HG03571 (cell line): ENCODE results near the gene ZP1.
"Not testable (repeated sequence)": the region's sequence is repeated elsewhere in the genome, so short reads cannot be mapped to it uniquely, and the experiment has no call there.

Source experiments
- ATAC-seq: cut with Tn5 transposase; IDR thresholded peaks from one replicate; pipeline ENCODE4 v1.9.1; 2021; ENCODE audit not compliant: unreplicated experiment

Gene ZP1, protein sequence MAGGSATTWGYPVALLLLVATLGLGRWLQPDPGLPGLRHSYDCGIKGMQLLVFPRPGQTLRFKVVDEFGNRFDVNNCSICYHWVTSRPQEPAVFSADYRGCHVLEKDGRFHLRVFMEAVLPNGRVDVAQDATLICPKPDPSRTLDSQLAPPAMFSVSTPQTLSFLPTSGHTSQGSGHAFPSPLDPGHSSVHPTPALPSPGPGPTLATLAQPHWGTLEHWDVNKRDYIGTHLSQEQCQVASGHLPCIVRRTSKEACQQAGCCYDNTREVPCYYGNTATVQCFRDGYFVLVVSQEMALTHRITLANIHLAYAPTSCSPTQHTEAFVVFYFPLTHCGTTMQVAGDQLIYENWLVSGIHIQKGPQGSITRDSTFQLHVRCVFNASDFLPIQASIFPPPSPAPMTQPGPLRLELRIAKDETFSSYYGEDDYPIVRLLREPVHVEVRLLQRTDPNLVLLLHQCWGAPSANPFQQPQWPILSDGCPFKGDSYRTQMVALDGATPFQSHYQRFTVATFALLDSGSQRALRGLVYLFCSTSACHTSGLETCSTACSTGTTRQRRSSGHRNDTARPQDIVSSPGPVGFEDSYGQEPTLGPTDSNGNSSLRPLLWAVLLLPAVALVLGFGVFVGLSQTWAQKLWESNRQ

DNA sequence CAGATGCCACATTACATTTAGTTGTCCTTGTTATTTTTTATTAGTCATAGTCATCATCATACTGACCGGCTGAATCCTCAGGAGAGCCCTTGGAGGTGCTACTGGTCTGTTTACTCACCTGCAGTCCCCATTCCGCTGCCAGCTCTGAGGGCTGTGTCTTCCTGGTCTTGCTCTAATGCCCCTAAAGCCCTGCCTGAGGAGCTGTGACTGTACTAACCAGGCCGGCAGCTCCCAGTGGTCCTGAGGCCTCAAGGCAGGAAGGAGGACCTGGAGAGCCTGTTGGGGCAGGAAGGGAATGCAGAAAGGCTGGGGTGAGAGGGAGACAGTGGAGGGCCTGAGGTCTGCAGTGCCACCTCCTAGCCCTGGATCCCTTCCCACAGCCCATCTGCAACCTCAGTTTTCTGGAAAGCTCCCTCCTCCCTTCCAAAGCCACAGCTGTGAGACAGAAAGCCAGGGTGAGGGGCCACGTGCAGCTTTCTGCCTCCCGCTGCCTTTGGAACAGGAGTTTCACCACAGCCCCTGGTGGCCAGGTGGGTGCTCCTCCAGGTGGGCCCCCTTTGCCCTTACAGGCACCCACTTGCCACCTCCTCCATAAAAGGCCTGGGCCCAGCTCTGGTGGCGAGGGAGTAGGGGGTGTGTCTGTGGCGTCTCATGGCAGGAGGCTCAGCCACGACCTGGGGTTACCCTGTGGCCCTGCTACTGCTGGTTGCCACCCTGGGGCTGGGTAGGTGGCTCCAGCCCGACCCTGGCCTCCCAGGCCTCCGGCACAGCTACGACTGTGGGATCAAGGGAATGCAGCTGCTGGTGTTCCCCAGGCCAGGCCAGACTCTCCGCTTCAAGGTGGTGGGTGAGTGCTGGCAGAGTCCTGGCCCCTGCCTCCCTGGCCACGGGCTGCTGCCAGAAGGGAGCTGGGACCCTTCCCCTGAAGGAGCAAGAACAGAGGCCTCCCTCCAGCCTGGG lies at the start of gene ZP1:
TSS of gene ZP1 (plus strand) at position 632 of the 960 bp plus-strand sequence. CDS start at position 652, 20 bp downstream.
- ATAC-seq, result no peak

DNA sequence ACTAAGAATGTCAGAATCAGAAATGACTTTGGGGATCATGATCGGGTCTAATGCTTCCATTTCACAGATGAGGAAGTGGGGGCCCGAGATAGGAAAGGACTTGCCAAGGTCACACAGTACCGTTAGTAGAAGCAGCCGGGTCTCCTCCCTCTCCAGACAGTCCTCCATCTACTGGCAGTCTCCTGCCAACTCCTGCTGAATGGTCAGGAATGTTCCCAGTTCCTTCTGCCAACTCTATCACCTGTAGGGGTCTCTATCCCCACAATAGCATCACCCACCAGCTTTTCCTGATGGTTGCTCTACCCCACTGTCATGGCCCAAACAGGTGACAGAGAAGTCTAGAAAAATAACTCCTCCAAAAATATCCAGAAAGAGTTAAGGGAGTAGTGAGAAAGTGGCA lies 49.3 kb upstream of the ZP1 start:
- ATAC-seq, result no peak

DNA sequence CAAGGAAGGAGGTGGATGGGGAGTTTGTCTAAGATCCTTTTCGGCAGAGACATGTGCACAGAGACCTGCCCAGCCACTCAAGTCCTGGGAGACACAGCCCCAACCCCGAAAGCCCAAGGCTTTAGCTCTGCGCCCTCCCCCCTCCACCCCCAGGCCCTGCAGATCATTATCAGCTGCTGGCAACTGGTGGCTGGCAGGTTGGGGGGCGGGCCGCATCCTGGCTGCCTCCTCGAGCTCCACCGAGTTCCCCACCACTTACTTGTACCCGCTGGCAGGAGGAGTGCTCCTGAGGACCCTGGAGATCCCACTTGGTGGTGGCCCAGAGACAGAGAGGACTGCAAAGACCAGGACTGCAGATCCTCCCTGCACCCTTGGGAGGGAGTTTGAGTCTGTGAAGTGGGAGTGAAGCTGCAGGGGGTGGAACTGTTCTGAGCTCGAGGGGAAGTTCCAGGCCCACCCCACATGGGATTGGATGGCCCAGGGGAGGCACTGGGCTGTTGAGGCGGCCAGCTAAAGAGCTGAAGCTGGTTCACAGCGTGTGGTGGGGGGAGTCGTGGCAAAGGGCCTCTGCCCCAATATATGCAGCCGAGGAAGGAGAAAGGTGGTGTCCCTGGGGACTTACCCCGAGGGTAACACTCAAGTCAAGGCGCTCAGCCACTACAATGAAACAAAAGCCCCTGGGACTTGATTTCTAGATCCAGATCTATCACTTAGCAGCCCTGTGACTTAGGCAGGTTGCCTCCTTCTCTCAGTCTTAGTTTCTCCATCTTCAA lies 45.3 kb upstream of the ZP1 start:
- ATAC-seq, result no peak

DNA sequence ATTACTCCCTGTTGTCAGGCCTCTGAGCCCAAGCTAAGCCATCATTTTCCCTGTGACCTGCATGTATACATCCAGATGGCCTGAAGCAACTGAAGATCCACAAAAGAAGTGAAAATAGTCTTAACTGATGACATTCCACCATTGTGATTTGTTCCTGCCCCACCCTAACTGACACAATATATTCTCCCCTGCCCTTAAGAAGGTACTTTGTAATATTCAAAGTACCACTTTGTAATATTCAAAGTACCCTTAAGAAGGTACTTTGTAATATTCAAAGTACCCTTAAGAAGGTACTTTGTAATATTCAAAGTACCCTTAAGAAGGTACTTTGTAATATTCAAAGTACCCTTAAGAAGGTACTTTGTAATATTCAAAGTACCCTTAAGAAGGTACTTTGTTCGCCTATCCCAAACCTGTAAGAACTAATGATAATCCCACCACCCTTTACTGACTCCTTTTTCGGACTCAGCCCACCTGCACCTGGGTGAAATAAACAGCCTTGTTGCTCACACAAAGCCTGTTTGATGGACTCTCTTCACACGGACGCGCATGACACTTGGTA lies 43.5 kb upstream of the ZP1 start:
- ATAC-seq, result not testable (repeated sequence)

DNA sequence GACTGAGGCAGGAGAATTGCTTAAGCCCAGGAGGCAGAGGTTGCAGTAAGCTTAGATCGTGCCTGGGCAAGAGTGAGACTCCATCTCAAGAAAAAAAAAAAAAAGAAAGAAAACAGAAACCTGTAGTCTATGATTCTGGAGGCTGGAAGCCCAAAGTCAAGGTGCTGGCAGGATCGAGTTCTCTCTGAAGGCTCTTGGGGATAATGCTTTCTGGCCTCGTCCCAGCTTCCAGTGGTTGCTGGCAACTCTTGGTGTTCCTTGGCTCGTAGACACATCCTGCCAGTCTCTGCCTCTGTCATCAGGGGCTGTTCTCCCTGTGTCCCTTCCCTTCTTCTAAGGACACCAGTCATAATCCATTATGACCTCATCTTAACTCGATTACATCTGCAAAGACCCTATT lies 42.2 kb upstream of the ZP1 start:
- no peak for ATAC-seq

DNA sequence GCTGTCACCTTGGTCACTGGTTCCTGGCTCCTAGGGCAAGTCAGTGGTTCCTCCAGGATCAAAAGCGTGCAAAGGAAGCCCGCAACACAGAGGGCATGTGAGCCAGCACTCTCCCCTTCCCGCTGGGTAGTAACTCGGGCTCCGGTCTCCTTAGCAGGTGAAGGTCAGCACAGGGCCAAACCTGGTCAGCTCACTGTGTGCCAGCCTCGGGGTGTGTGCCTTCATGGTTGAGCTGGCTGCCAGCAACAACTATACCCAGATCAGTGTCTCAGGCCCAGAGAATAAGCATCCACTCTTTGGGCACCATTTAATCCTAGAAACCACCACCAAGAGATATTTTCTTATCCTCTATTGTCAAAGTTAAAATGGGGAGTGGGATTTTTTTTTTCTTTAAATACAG lies 41.6 kb upstream of the ZP1 start:
- ATAC-seq, result no peak

DNA sequence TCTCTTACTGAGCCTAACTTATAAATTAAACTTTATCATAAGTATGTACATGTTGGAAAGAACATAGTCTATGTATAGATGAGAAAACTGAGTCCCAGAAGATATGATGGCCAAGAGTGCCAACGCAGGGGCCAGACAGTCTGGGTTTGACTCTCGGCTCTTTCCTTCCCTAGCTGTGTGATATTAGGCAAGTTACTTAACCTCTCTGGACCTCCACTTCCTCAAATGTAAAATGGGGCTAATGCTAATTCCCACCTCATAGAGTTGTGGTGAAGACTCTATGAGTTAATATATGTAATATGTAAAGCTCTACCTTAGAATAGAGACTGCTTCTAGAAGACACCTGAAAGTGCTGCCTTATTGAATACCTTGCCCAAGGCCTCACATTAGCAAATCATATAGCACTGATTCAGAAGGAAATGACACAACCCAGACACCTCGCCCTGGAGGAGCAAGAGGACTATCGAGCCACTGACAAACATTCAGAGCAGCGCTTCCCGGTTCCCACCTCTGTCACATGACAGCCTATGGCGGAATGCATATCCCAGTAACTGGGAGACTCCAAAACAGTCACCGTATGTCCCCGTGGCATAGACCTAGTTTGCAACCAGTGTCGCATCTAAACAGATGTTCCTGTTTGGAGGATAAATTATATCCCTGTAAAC lies 36.7 kb upstream of the ZP1 start:
- ATAC-seq, result no peak

DNA sequence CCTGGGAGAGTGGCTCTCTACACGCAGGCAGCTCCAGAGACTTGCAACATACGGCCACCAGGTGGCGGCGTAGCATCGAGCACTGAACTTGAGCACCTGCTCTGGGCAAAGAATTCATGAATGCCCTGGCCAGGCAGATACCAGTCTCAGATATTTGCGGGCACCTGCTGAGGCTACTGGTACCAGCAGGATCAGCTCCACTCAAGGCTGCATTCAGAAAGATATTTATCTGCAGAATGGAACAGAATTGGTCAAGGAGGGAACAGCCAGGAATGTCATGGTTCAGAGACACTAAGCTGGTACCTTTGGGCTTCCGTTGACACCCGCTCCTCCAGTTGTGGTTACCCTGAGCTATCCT lies 36.2 kb upstream of the ZP1 start:
- ATAC-seq, result peak; percentile 78

DNA sequence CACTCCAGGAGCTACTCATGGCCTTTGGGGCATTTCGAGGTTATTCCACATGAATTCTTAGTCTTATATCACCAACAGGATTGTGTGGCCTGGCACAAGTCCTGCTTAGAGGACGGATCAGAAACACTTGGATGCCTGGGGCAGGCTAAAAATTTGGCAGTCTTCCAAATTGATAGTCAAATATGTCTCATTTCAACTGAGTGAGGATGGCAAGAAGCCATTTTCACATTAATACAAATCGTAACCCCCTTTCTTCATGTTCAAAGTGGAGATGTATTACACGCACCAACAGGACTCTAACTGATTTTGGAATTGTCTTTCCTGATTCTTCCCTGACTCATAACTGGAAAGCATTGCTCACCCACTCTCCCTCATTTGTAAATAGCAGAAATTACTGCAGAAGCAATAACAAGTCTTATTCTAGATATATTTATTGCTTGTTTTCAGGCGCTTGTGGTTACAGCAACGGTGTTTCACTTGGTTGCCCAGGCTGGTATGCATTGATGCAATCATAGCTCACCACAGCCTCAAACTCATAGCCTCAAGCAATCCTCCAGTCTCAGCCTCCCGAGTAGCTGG lies 35.8 kb upstream of the ZP1 start:
- no peak for ATAC-seq

DNA sequence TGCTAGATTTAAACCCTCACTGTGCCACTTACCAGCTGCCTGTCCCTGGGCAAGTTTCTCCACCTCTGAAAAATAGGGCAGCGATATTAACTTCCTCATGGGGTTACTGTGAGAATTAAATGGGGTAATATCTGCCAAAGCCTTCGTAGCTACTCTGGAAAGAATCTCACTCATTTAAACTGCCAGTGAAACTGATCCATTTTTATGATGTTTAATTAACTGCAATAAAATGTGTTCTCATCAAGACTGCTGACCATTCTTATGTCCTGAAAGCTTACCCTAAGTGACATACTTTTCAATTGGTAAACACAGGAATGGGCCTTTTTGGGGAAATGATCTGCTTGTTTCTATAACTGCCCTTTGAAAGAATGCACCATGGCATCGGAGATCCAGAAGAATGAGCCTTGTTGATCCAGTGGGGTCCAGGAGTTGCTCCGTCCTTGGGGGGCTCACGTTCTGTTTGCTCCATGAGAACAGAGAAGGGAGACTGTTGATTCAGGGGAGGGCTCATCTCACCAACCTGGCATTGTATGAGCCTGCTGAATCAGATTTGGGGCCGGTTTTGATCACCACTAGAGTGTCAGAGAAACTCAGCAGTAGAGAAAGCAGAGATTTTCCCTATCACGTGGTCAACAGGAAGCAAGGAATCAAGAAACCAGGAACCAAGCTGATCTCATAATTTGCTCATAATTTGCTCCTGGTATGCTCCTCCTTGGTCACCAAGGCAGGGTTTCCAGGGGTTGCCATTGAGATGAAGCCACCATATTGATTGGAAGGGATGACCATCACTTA lies 32.4 kb upstream of the ZP1 start:
- no peak for ATAC-seq

DNA sequence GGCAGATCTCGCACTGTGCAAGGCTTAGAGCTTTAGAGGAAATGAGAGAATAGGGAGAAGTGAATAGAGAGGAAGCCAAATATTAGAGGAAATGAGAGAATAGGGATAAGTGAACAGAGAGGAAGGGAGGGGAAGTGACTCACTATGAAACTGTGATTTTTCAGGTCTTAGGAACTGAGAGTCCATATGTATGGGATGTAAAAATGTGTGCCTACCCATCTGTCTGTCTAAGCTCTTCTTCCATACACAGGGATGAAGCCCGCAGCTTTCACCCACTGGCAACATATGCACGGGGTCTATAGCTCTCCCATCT lies 31.9 kb upstream of the ZP1 start:
- no peak for ATAC-seq

DNA sequence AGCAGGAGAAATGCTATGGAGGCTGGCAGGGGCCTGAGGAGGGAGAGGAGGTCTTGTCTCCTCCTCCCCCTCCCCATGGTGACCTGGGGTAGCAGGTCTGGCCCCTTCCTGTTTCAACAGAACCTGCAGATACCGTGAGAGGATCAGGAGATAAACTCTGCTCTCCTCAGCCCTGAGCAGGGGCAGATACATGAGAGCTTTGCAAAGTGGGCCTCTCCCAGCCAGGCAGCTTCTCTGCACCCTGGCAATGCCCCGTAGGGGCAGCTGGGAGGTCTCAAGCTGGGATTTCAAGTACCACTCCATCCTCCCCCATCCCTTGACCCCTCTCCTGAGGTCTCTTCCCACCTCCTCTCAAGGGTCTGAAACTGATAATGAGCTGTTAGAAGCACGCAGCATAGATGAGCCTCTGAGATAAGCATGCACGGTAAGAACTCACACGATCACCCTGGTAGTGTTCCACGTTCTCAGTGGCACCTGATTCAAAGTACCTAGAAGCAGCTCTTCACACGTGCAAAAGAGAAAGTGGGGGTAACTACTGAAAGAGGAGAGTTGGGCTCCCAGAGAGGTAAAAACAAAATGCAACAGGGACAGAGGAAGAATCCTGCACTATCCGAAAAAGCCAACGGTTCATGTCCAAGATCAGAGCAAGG lies 30.4 kb upstream of the ZP1 start:
- ATAC-seq, result no peak

DNA sequence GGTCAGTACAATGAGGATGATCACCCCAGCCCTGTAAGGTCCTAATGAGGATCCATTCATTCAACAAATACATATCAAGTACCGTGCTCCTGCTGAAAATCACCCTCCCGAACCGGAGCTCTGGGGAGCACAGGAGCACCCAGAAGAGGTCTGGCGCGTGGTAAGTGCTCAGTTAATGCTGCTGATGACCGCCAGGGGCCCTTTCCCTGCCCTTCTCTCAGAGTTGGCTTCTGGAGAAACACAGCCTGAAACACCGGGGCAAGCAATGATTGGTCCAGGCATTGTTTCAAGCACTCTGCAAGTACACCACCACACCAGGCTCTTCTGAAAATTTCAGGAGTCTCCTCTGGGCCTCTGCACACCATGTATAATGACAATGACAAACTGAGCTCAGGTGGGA lies 29.2 kb upstream of the ZP1 start:
- no peak for ATAC-seq

DNA sequence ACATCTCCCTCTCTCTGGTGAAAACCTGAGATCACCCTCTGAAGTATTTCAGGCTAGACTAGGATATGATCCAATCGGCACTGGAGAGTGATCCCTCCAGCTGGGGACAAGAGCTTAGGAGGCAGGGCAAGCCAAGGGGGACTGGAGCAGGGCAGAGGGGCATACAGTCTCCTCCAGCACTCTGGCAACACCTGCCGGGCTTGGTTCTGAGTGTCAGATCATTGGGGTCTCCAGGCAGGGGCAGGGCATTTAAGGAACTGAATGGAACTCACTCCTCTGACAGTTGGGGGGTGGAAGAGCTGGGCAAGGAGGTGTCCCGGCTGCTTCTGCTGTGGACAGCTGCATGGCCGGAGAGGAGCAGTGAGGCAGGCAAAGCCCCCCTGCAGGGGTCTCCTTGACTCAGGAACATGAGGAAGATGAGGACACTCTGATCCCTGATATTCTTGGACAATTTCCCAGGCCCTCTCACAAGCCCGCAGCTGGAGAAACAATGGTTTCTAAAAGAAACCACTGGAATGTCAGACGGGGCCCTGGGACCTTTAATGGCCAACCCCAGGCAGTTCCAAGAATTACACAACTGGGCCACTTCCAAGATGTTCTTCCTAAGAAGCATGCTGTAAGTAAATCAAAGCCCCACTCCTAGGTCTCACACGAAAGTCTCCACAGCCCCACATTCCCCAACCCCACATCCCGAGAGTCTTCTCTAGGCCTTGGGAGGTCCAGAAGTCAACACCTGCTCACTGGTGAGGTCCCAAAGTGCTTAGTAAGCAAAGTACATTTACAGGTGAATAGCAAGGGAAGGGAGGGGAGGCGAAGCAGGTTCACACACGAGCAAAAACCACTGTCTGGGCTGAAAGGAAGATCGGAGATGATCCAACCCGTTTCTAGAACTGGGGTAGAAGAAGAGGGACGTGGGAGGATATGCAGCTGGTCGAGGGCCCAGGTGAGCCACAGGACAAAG lies 26.6 kb upstream of the ZP1 start:
- no peak for ATAC-seq

DNA sequence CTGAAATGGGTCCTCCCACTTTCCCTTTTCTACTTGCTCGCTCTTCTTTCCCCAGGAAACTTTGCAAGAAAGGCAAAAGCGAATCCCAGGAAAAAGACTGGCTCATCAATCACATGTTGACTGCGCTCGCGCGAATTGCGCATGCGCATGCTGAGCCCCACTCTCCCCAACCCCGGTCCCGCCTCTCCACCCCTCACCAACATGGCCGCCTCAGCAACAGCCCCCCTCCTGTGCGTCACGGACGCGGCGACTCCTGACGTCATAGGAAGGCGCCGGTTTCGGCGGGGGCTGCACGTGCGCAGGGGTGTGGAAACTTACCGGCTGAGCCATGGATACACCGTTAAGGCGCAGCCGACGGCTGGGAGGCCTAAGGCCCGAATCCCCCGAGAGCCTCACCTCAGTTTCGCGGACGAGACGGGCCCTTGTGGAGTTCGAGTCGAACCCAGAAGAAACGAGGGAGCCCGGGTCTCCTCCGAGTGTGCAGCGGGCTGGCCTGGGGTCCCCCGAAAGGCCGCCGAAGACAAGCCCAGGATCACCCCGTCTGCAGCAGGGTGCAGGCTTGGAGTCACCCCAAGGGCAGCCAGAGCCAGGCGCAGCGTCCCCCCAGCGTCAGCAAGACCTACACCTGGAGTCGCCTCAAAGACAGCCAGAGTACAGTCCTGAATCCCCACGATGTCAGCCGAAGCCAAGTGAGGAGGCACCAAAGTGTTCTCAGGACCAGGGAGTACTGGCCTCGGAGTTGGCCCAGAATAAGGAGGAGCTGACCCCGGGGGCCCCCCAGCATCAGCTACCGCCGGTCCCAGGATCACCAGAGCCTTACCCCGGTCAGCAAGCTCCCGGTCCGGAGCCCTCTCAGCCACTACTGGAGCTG lies 25.3 kb upstream of the ZP1 start, which contains the start of gene CCDC86:
TSS of gene CCDC86 (plus strand) at position 317 of the 871 bp plus-strand sequence. CDS start at position 329, 12 bp downstream.
- ATAC-seq, result peak; percentile 78
